ENCODE results near the gene ZFHX3.

The ZFHX3 gene

GRCh38 chr16:73037331-73037745, 10.6 kb downstream of the ZFHX3 start:
- no peak for DNase-seq

GRCh38 chr16:73036074-73036826, 11.7 kb downstream of the ZFHX3 start:
- DNase-seq, result no peak

- no peak for DNase-seq
Observed at GRCh38 chr16:73034374-73034773, 13.6 kb downstream of the ZFHX3 start.

- DNase-seq, result no peak
Observed at GRCh38 chr16:73033271-73033998, 14.5 kb downstream of the ZFHX3 start.

DNA sequence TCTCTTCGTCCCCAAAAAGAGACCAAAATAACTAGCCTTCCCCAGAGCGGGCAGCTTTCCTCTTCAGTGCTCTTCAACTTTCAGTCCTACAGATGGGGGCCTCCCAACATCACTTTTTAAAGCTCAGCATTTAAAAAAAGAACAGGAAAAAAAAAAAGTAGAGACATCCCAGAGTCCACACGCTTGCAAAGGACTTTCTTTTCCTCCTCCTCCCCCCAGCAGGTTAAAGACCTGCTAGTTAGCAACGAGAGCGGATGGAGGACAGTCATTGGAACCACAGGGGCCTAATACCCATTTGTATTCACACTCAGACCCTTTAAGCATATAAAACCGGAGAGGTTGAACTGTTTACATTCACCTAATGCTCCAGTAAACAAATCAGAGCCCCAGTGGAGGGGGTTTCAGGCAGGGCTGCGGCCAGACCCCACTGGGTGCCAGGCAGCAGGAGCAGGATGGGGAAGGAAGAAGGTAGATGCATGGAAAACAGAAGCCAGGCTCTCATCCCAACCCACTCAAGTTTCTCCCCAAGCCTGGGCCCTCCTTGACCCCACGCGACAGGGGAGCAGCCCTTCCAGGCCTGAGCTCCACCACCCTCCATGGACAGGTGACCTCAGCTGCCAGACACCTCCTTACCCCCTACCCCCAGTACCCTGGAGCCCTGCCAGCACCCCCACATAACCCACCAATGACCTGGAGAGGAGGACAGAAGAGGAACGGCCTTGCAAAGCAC, 15.2 kb downstream of the ZFHX3 start:
- no peak for DNase-seq

GRCh38 chr16:73031984-73032383, 15.9 kb downstream of the ZFHX3 start:
- DNase-seq, result no peak

- no peak for DNase-seq
Observed at GRCh38 chr16:73031155-73031866, 16.6 kb downstream of the ZFHX3 start.

GRCh38 chr16:73028721-73029361, 19.1 kb downstream of the ZFHX3 start:
- DNase-seq, result no peak

DNA sequence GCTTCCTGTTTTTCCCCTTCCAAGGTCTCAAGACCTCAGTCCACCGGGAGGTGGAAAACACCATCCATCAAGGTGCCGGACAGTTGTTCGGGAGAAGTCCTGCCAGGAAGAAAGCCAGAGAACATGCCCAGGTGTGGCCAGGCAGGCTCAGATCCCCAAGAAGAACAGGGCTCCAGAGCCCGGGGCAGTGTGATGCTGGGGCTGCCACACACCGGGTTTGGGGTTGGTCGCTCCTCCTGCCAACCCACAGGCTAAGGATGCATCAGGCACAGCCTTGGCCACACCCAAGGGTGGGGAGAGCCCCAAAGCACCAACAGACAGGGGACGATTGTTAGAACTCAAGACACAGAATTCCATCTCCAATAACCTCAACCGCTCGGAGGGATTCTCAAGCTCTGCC, 19.7 kb downstream of the ZFHX3 start:
- no peak for DNase-seq

DNA sequence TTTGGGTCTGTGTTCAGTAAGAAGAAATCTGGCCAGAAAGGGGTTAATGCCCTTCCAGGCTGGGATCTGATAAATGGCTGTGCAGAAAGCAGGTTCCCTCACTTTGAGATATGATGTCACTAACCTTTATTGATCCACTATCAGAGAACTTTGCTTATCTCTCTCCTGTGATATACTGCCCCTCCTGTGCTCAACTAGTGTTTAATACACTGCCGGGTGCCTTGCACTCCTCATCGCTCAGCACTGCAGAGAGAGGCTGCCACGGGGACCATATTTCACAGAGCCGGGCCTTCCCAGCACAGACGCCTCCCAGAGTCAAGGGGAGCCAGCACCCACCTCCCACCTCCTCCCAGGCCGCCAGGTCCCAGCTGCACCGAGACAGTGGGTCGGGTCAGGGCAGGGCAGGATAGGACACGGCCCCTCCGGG, 20.2 kb downstream of the ZFHX3 start:
- DNase-seq, result no peak

GRCh38 chr16:73026754-73027684, 20.9 kb downstream of the ZFHX3 start:
- DNase-seq, result no peak

GRCh38 chr16:73025856-73026210, 22.1 kb downstream of the ZFHX3 start:
- DNase-seq, result no peak

DNA sequence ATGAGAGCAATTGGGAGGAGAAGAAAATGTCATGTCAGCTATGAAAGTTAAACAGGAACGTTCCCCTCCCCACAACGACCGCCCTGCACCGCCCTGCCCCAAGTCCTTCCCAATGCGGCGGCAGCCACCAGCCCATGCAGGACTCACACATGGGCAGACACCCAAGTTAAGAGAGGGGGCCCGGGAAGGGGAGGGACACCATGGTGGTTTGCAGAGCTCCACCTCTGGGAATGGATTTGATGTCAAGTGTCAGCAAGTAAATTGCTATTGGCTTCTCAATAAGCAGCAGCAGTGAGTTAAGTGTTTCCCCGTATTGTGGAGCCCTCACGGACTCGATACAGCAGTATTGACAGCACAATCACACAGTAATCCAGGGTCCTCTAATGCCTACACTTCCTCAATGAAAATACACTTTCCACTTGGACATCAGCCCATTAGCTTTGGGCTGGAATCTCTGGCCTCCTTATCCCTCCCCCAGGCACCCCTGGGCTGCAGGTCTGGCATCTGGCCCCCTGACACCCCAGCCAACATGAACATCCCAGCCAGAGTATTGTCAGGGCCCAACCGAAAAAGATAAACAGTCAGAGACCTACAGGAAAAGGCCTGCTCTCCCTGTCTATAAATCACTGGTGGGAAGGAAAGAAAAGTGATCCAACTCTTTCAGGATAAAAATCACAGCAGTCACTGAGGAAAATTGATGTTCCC, 22.6 kb downstream of the ZFHX3 start:
- no peak for DNase-seq

DNA sequence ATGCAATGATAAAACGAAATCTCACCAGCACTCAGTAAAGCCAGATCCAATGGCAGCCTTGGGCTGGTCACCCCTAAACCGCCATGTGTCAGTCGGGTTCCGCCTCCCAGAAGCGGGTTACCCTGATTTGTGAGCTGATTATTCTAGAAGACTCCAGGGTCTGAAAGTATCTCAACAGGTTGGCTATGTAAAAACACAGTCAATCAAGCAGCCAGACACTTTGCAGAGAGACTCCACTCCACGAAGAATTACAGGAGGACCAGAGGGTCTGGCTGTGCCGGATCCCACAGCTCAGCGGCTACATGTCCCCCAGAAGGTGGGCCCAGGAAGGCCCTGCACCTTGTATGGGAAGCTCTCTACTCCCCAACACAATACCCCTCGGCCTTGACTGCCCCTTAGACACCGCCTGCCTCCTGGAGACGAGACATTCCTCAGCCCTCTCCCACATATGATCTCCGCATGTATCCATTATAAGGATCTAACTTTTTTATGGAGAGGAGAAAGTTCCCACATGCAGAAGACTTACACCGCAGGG, 23.3 kb downstream of the ZFHX3 start:
- DNase-seq, result no peak

GRCh38 chr16:73023752-73024570, 24.0 kb downstream of the ZFHX3 start:
- DNase-seq, result no peak

GRCh38 chr16:73023320-73023719, 24.6 kb downstream of the ZFHX3 start:
- no peak for DNase-seq

DNA sequence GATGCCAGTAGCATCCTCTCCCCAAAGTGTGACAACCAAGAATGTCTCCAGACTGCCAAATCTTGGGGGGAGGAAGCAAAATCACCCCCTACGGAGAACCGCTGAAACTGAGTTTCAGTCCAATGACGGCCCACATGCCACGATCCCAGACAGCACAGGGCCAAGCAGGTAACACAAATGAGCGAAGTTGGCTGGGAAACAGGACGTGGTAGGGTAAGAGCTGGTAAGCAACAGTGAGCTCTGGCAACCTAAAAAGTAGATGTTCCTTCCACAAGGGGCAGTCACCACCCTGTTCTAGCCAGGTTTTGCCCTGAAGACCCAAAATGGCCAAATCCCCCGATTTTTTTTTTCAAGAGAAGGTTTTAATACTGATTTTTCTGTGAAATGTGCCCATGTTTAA, 25.4 kb downstream of the ZFHX3 start:
- no peak for DNase-seq

- DNase-seq, result no peak
Observed at GRCh38 chr16:73021866-73022495, 25.9 kb downstream of the ZFHX3 start.

GRCh38 chr16:73020409-73020884, 27.5 kb downstream of the ZFHX3 start:
- DNase-seq, result no peak

All from activated effector memory CD4-positive, alpha-beta T cell treated with Interleukin-2 at 50 U/mL for 16 hours (primary cell).